Mesodermal cell (in vitro differentiated cells): ENCODE data around the gene TMEM54.

Experiments
- H3K27ac ChIP-seq: 2 replicates; pipeline ENCODE4 v1.7.0; 2013; ENCODE audit warnings: mild to moderate bottlenecking, low read depth, low read length, moderate library complexity; ENCODE audit not compliant: severe bottlenecking
- H3K36me3 ChIP-seq: 2 replicates; pipeline ENCODE4 v1.7.1; 2013; ENCODE audit warnings: mild to moderate bottlenecking, low read length, moderate library complexity; ENCODE audit not compliant: control insufficient read depth, insufficient read depth
- H3K4me1 ChIP-seq: one replicate; pipeline ENCODE4 v1.7.1; 2013; ENCODE audit warnings: mild to moderate bottlenecking, low read length; ENCODE audit not compliant: insufficient read depth, control insufficient read depth, poor library complexity, severe bottlenecking
- H3K4me3 ChIP-seq: 2 replicates; pipeline ENCODE4 v1.7.0; 2013; ENCODE audit warnings: low read length, control low read depth, mild to moderate bottlenecking; ENCODE audit not compliant: insufficient read depth, poor library complexity, severe bottlenecking; ENCODE audit errors: extremely low read depth
- H3K9me3 ChIP-seq: 2 replicates; pipeline ENCODE4 v1.7.1; 2013; ENCODE audit warnings: mild to moderate bottlenecking, low read length, moderate library complexity; ENCODE audit not compliant: control insufficient read depth
- WGBS, 2 experiments: methylation state at CpG; one replicate each; pipeline ENCODE4 v1.1.5; 2013; ENCODE audit warnings: missing lambda C conversion rate in 2 of 2; ENCODE audit not compliant: insufficient coverage in 2 of 2; 5-methylcytosine and 5-hydroxymethylcytosine counted together

The TMEM54 gene

DNA sequence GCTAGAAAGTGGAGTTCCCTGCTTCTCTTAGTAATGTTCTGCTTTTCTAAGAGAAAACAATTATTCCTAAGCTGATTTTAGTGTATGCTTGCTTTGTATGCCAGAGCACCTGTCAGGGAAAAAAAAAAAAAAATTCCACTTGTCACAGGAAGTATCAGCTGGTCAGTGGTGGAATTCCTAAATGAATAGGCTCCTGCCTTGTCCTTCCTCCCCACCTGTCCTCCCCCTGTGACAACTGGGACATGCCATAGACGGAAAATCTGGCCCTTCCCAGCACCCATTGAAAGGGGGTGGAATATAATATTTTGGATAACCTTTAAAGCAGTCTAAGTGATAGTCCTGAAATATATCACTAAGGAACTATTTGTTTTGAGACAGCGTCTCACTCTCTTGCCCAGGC, 41.3 kb downstream of the TMEM54 start:
- no peak overlapping the region for H3K27ac ChIP-seq
- WGBS, 2 experiments = 100% methylated on average over 1 of the region's 2 CpGs; no CpG with 5 or more reads in 1 of the 2 experiments
- no peaks in the 10 kb centered on the region for H3K9me3 ChIP-seq

DNA sequence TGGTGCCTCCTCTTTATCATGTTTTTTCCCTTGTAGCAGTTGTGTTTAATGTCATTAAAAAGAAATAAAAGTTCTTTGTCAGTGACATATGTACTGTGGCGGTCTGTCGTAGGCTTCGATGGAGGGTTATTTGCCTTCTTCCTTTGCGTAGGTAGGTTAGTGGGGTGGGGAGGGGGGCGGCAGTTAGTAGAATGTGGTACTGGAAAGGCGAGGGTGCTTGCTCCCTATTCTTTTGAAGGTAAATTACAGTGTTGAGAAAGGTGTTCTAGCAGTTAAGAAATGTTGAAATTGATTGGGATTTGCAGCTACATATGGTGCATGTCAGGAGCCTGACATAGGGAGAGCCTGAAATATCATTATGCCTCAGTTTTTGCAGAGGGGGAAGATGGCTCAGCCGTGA, 42.4 kb downstream of the TMEM54 start:
- Histone ChIP-seq H3K36me3 (peaks cover 56% of the 10 kb centered on the region), H3K4me1 (peaks cover 5% of the 10 kb centered on the region), H3K4me3 (no peak overlapping the region), H3K27ac (no peak overlapping the region), H3K9me3 (no peaks in the 10 kb centered on the region)
- 93 to 98% methylated on average over 5 of the region's 7 CpGs for WGBS, 2 experiments

More for the DNA sequence above, 41.3 kb downstream of the TMEM54 start:
- Histone ChIP-seq H3K36me3 (peaks cover 56% of the 10 kb centered on the region), H3K4me1 (peaks cover 5% of the 10 kb centered on the region), H3K4me3 (no peak overlapping the region)

DNA sequence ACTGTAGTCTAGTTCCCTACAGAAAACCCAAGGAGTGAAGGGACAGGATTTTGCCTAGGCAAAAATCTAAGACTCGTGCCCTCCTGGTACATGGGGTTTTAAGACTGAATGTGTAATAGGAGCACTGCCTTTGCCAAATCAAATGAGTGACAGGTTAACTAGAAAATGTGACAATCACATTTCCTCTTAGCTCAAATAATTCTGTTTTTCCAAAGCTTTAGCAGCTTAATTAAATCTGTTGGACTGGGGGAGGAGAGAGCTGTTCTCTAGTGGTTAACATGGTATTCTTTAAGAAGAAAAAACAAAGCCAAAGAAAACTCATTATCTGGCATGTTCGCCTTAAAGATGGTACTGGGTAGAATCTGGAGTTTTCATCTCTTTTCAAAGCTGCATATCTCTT, 43.1 kb downstream of the TMEM54 start:
- no peak overlapping the region for H3K4me3 ChIP-seq
- no peak overlapping the region for H3K27ac ChIP-seq
- WGBS, 2 experiments = 80% methylated on average over 1 of the region's 2 CpGs; no CpG with 5 or more reads in 1 of the 2 experiments
- peaks cover 5% of the 10 kb centered on the region for H3K4me1 ChIP-seq
- peaks cover 53% of the 10 kb centered on the region for H3K36me3 ChIP-seq
- H3K9me3 ChIP-seq = no peaks in the 10 kb centered on the region

DNA sequence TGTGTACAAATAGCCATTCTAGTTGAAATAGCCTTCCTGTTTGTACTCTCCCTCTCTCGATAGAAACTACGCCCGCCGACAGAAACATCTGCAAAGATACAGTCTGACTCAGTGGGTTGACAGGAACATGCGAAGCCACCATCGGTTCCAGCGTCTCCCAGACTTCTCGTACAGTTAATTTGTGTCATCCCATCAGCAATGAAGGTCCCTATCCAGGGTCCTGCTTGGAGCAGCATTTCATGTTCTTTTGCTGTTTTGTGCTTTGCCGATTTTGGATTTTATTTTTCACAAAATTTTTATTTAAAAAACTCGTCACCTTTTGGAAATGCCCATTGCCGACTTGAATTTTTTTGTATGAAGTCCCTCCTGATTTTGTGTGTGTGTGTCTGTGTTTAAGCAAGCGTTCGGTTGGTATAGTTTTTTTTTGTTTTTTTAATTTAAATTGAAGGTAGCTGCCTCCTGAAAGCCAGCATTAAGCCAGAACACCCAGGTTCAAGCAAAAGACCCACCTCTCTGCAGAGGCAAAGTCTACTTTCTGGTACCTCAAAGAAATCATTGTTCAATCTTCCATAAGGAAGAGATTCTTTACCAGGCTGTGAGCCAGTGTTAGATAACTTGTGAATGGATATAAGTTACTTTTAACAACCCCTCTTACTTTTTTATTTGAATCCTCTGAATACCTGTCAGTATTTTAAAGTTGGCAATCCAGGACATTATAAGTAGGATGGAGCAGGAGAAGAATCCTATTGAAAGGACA, 45.1 kb downstream of the TMEM54 start:
- Histone ChIP-seq H3K4me1 (no peaks in the 10 kb centered on the region), H3K27ac (no peak overlapping the region), H3K36me3 (peaks cover 51% of the 10 kb centered on the region), H3K9me3 (no peaks in the 10 kb centered on the region), H3K4me3 (no peak overlapping the region)
- 96 to 98% methylated on average over 10 to 11 of the region's 13 CpGs for WGBS, 2 experiments

DNA sequence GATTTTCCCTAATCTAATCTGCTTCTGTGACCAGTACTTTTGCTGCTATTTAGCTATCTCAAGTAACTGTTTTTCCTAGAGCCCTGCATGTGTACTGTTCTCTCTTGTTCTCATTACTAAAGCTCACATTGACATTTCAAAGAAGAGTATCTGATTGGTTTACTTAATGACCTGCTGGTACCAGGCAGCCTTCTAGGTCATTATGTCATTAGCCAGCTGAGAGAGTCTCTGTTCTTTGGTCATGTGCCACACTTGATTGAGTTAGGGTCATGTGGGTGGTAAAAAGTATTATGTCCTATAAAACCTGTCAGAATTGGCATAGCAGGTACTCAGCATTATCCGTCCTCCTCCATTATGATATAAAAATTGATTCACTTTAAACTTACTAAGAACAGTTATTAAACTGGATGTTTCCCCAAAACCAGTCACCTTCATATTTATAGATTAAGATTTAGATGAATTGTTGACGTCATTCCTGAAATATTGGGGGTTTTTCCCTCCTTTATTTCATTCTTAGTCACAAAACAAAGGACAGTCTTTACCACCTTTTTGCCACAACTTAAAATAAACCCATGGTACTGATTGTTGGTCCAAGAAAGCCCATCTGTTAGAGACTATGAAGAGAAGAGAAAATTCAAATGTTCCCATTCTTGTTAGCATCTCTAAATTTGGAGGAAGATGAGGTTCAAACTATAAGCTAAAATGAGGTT, 52.7 kb downstream of the TMEM54 start:
- no CpG with 5 or more reads among the region's 2 CpGs for WGBS, 2 experiments
- Histone ChIP-seq H3K9me3 (no peaks in the 10 kb centered on the region), H3K4me1 (no peaks in the 10 kb centered on the region), H3K27ac (no peak overlapping the region), H3K36me3 (peaks cover 34% of the 10 kb centered on the region), H3K4me3 (no peak overlapping the region)
